Frontal cortex (tissue), 4 donors: ENCODE results near the gene IGFALS. TPM values are rescaled to one million over a fixed set of nuclear protein-coding genes. Genes with fewer than 3 reads are reported as not detected.

Experiments
- DNase-seq, 2 donors: peaks; one replicate each; pipeline ENCODE4 v3.0.0; 2012; ENCODE audit warnings: low spot score in 2 of 2
- FAIRE-seq: peaks from 2 replicates; lab custom pipeline; 2012; peaks lifted over from hg19 to GRCh38; lab: Jason Lieb, UNC
- total RNA-seq: library from RNA; depleted of rRNA; stranded (reverse); fragments of >200 nt; gene quantifications from one replicate; pipeline ENCODE4 v1.2.3, GENCODE V29; 2014
- donor health status: control.
- donor health status: control.
- donor health status: control.

Gene IGFALS
- total RNA-seq, 1 donor from 2014 or later = under 0.01 TPM

GRCh38 chr16:1752853-1753252 lies 40.7 kb downstream of the IGFALS start:
- FAIRE-seq = no peak
- DNase-seq = no peak

GRCh38 chr16:1751946-1752345 lies 41.6 kb downstream of the IGFALS start:
- DNase-seq (no peak), FAIRE-seq (no peak)

GRCh38 chr16:1749152-1750117 lies 44.1 kb downstream of the IGFALS start:
- DNase-seq = no peak
- FAIRE-seq = no peak

DNA sequence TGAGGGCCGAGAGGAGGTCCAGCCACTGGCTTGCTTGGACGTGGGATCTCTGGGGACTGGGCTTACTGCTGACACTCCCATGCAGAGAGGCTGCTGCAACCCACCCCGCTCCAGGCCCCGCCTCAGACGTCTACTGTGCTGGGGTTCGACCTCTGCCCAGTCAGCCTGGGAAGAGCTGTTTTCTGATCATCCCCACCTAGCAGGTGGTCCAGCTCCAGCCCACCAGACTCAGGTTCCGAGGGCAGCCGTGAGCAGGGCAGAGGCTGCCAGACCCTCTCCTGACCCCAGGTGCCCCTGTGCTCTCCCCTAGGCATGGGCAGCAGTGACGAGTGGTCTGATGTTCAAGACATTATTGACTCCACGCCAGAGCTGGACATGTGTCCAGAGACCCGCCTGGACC lies 45.6 kb downstream of the IGFALS start:
- DNase-seq (no peak), FAIRE-seq (no peak)

- no peak for FAIRE-seq
- DNase-seq = no peak
Observed at GRCh38 chr16:1746693-1747195, 46.8 kb downstream of the IGFALS start.

- DNase-seq (no peak), FAIRE-seq (no peak)
Observed at GRCh38 chr16:1745900-1746692, 47.4 kb downstream of the IGFALS start.

- DNase-seq (no peak), FAIRE-seq (no peak)
Observed at GRCh38 chr16:1745181-1745899, 48.2 kb downstream of the IGFALS start.

- FAIRE-seq (no peak), DNase-seq (no peak)
Observed at GRCh38 chr16:1744338-1744840, 49.1 kb downstream of the IGFALS start.

GRCh38 chr16:1743376-1744337 lies 49.8 kb downstream of the IGFALS start:
- DNase-seq (no peak), FAIRE-seq (no peak)

DNA sequence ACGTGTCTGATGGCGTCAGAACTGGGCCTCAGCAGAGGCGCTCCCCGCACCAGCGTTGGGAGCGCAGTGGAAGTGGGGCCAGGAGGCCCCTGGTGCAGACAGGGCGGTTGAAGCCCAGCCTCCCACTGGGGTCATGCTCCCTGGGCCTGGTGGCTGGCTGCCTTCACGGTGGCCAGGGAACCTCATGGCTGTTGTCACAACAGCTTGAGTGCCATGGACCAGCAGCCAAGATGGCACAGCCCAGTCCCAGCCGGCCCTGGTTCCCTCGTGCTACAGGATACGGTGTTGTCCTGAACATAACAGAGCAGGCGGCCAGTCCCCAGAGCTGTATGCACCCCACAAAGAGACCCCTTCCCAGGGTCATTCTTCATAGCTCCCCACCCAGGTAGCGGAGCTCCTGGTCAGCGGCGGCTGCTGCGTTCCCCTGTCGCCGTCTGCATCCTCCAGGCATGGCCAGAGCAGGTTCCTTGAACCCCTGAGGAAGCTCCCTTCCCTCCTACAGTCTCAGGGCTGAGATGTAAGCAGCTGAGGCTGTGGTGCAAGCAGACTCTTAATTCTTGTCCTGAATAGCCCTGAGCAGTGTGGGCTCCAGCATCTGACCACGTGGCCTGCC lies 51.8 kb downstream of the IGFALS start:
- FAIRE-seq = no peak
- DNase-seq = no peak

- FAIRE-seq (no peak), DNase-seq (no peak)
Observed at GRCh38 chr16:1740781-1741490, 52.6 kb downstream of the IGFALS start.

Other genes with a start within 250 kb of the IGFALS start
- gene IFT140, start 181.6 kb downstream of the IGFALS start, total RNA-seq = 41.2 TPM
- 8.2 TPM for gene CRAMP1, start 181.3 kb downstream of the IGFALS start, total RNA-seq
- gene JPT2, start 115.4 kb downstream of the IGFALS start, total RNA-seq = 28.5 TPM
- gene MAPK8IP3, start 87.5 kb downstream of the IGFALS start, total RNA-seq = 66.0 TPM
- 35.1 TPM for gene NME3, start 22.2 kb downstream of the IGFALS start, total RNA-seq
- gene EME2, start 20.9 kb downstream of the IGFALS start, total RNA-seq = 7.7 TPM
- 31.4 TPM for gene MRPS34, start 20.6 kb downstream of the IGFALS start, total RNA-seq
- gene SPSB3, start 11.1 kb downstream of the IGFALS start, total RNA-seq = 57.9 TPM
- 37.9 TPM for gene NUBP2, start 10.7 kb downstream of the IGFALS start, total RNA-seq
- 51.8 TPM for gene HAGH, start 33.1 kb upstream of the IGFALS start, total RNA-seq
- gene FAHD1, start 33.5 kb upstream of the IGFALS start, total RNA-seq = 64.0 TPM
- 0.41 TPM for gene MEIOB, start 78.5 kb upstream of the IGFALS start, total RNA-seq
- gene HS3ST6, start 124.7 kb upstream of the IGFALS start, total RNA-seq = not detected
- 4.1 TPM for gene MSRB1, start 149.5 kb upstream of the IGFALS start, total RNA-seq
- gene RPL3L, start 161.0 kb upstream of the IGFALS start, total RNA-seq = not detected
- gene NDUFB10, start 165.8 kb upstream of the IGFALS start, total RNA-seq = 76.6 TPM
- 1,930 TPM for gene RPS2, start 171.1 kb upstream of the IGFALS start, total RNA-seq
- gene RNF151, start 173.2 kb upstream of the IGFALS start, total RNA-seq = not detected
- gene TBL3, start 178.3 kb upstream of the IGFALS start, total RNA-seq = 11.0 TPM
- 1.2 TPM for gene NOXO1, start 187.8 kb upstream of the IGFALS start, total RNA-seq
- gene GFER, start 190.5 kb upstream of the IGFALS start, total RNA-seq = 12.6 TPM
- 71.3 TPM for gene SYNGR3, start 196.3 kb upstream of the IGFALS start, total RNA-seq
- gene ZNF598, start 216.1 kb upstream of the IGFALS start, total RNA-seq = 5.7 TPM
- gene NPW, start 226.1 kb upstream of the IGFALS start, total RNA-seq = not detected
- gene NHERF2, start 233.2 kb upstream of the IGFALS start, total RNA-seq = 13.5 TPM